ENCODE measurements around the gene CYB5RL.

CYB5RL gene

DNA sequence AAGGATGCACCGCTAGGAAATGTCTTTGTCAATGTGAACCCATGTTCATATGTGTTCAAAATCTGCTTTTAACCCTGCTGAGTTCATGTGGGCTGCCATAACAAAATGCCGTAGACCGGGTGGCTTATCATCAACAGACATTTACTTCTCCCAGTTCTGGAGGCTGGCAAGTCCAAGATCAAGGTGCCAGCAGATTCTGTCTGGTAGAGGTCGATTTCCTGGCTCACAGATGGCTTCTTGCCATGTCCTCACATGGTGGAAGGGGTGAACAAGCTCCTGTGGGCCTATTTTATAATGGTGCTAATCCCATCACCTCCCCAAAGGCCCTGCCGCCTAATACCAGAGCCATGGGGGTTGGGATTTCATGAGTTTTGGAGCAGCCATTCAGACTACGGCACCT is 42.4 kb downstream of the CYB5RL start:
- no peak for DNase-seq

GRCh38 chr1:54156986-54157385 is 42.8 kb downstream of the CYB5RL start:
- DNase-seq: no peak

DNA sequence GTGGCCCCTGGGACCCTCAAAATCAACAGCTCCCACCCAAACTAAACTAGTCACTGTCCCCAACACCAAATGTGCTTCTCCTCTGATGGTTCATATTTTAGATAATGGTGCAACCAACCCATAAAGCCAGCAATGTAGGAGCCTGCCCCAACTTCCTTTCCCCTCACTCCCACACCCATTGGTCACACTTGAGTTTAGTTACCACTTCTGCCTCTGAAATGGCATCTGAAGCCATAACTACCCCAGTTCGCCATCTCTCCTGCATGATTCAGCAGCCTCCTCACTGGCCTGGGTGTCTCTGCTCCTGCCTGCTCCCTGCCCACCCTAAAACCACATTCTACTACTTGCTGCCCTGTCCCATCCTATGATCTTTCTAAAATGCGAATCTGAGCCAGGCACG is 43.6 kb downstream of the CYB5RL start:
- DNase-seq: no peak

GRCh38 chr1:54153535-54154439 is 46.0 kb downstream of the CYB5RL start:
- DNase-seq: peak; percentile 62

DNA sequence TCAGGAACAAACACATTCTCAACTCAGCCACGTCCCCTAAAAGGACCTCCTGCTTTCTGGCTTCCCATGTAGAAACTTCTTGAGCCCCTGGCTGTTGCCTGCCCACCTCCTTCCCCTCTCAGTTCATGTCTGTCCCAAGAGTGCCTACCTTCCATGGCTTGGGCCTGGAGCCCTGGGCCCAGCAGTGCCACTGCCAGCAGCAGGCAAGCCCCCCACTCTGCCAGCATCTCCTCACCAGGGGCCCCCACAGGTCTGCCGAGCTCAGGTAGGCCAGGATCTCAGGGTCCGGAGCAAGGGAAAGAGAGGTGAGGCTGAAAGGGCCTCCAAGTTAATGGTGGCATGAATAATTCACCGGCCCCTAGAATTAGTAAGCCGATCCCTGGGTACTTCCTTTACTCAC is 47.1 kb downstream of the CYB5RL start, which contains the start of gene CDCP2:
Gene CDCP2, minus strand, starts transcription at position 305 of the 400 bp plus-strand sequence. Its CDS starts 78 bp downstream, at position 227.
- no peak for DNase-seq

GRCh38 chr1:54151013-54151412 is 48.8 kb downstream of the CYB5RL start:
- no peak for DNase-seq
